ENCODE data around the gene PLEKHH2.

- TF ChIP-seq, protein P1, sequence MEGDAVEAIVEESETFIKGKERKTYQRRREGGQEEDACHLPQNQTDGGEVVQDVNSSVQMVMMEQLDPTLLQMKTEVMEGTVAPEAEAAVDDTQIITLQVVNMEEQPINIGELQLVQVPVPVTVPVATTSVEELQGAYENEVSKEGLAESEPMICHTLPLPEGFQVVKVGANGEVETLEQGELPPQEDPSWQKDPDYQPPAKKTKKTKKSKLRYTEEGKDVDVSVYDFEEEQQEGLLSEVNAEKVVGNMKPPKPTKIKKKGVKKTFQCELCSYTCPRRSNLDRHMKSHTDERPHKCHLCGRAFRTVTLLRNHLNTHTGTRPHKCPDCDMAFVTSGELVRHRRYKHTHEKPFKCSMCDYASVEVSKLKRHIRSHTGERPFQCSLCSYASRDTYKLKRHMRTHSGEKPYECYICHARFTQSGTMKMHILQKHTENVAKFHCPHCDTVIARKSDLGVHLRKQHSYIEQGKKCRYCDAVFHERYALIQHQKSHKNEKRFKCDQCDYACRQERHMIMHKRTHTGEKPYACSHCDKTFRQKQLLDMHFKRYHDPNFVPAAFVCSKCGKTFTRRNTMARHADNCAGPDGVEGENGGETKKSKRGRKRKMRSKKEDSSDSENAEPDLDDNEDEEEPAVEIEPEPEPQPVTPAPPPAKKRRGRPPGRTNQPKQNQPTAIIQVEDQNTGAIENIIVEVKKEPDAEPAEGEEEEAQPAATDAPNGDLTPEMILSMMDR (IDR thresholded peaks at IDR 0.05): no peak
- no peak for TF ChIP-seq ZFX (IDR thresholded peaks at IDR 0.05; ENCODE audit: borderline replicate concordance)
Observed at GRCh38 chr2:43701111-43701510, 64.1 kb downstream of the PLEKHH2 start.
